Measurements from ENCODE around the gene ROBO2. TPM values are rescaled to one million over a fixed set of nuclear protein-coding genes. Genes with fewer than 3 reads are reported as not detected.

Gene ROBO2
- total and polyA plus RNA-seq, 10 of the 15 experiments (the other 5 are each of a cell fraction or from before 2014, with no cell fraction given), result 0.22 to 2.5 (median 0.81) TPM

DNA sequence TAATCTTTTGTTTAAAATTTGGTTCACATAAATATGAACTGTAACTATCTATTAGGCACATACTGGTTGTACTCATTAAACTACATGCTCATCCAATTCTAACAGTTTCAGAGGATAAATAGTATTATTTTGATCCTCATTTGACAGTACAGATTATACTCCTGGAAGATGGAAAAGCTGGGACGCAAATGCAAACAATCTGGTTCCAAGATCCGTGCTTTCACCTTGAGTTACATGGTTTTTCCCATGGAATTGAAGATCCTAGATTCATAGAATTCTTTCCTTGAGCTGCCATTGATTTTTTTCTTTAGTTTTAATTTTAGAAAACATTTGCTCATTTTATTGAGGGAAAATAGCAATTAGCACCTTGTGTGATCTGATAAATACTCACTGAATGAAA is 285.8 kb downstream of the ROBO2 start:
- intact Hi-C loops (cut with micrococcal nuclease; ENCODE audit: unreplicated experiment) (no loop called here), in situ Hi-C loops (cut with MboI) (no loop called here)
- no peak overlapping the region for H3K4me3 ChIP-seq
- no peaks in the 10 kb centered on the region for H3K79me2 ChIP-seq (ENCODE audit: control insufficient read depth, insufficient read depth, low read length)
- H3K27ac ChIP-seq (ENCODE audit: control insufficient read depth, insufficient read depth), result no peak overlapping the region
- ChIA-PET POLR2A (no interaction called here), SMC1A (ENCODE audit: uncharacterized antibody, unreplicated experiment) (no interaction called here), CTCF (no interaction called here), RAD21 (ENCODE audit: unreplicated experiment) (no interaction called here)
- no peak for DNase-seq (ENCODE audit: low read depth, low spot score)
- WGBS (ENCODE audit: insufficient coverage, insufficient replicate concordance, low lambda C conversion rate, missing lambda C conversion rate), result 0% methylated on average over 2 of the region's 2 CpGs
- no peak overlapping the region for H3K9ac ChIP-seq (ENCODE audit: control insufficient read depth, insufficient read depth, low read length)
- no peak overlapping the region for H2AFZ ChIP-seq (ENCODE audit: control insufficient read depth, low read depth, low read length)
- no TSS peak for BruUV-seq (replicated peaks)
- no peak overlapping the region for H3K4me2 ChIP-seq (ENCODE audit: control insufficient read depth, insufficient read depth)
- no peak for ATAC-seq
- H3K27me3 ChIP-seq (replicated peaks in 1 of 2; ENCODE audit: control insufficient read depth in 2 of 2, insufficient read depth in 2 of 2, low read length in 1 of 2), result no peaks in the 10 kb centered on the region
- no peak for FAIRE-seq
- H3K36me3 ChIP-seq (ENCODE audit: control insufficient read depth in 2 of 2, insufficient read depth in 2 of 2, low read length in 1 of 2), result no peaks in the 10 kb centered on the region
- no peaks in the 10 kb centered on the region for H3K9me3 ChIP-seq (replicated peaks; ENCODE audit: control insufficient read depth, insufficient read depth, low read length)
- H4K20me1 ChIP-seq (ENCODE audit: control insufficient read depth, insufficient read depth), result no peaks in the 10 kb centered on the region
- H3K4me1 ChIP-seq (ENCODE audit: control insufficient read depth, insufficient read depth, low read length), result no peaks in the 10 kb centered on the region
- TF ChIP-seq, protein P1, sequence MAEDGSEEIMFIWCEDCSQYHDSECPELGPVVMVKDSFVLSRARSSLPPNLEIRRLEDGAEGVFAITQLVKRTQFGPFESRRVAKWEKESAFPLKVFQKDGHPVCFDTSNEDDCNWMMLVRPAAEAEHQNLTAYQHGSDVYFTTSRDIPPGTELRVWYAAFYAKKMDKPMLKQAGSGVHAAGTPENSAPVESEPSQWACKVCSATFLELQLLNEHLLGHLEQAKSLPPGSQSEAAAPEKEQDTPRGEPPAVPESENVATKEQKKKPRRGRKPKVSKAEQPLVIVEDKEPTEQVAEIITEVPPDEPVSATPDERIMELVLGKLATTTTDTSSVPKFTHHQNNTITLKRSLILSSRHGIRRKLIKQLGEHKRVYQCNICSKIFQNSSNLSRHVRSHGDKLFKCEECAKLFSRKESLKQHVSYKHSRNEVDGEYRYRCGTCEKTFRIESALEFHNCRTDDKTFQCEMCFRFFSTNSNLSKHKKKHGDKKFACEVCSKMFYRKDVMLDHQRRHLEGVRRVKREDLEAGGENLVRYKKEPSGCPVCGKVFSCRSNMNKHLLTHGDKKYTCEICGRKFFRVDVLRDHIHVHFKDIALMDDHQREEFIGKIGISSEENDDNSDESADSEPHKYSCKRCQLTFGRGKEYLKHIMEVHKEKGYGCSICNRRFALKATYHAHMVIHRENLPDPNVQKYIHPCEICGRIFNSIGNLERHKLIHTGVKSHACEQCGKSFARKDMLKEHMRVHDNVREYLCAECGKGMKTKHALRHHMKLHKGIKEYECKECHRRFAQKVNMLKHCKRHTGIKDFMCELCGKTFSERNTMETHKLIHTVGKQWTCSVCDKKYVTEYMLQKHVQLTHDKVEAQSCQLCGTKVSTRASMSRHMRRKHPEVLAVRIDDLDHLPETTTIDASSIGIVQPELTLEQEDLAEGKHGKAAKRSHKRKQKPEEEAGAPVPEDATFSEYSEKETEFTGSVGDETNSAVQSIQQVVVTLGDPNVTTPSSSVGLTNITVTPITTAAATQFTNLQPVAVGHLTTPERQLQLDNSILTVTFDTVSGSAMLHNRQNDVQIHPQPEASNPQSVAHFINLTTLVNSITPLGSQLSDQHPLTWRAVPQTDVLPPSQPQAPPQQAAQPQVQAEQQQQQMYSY (CRISPR knock-in tag; IDR thresholded peaks at IDR 0.05), result no peak
- TF ChIP-seq RELA (IDR thresholded peaks at IDR 0.05; ENCODE audit: borderline replicate concordance, partially characterized antibody) (no peak), PAX5 (IDR thresholded peaks at IDR 0.05; ENCODE audit: borderline replicate concordance, low read depth, low read length) (no peak), RBBP5 (conservative IDR thresholded peaks at IDR 0.05) (no peak), RUNX3 (IDR thresholded peaks at IDR 0.05; ENCODE audit: low read length) (no peak), BCL11A (IDR thresholded peaks at IDR 0.05; ENCODE audit: low read depth, low read length) (no peak), SIN3A (IDR thresholded peaks at IDR 0.05; ENCODE audit: low read depth, low read length) (no peak), HDGF (IDR thresholded peaks at IDR 0.05) (no peak), CHD4 (IDR thresholded peaks at IDR 0.05) (no peak), SREBF2 (IDR thresholded peaks at IDR 0.05; ENCODE audit: low read length) (no peak), BACH1 (IDR thresholded peaks at IDR 0.05; ENCODE audit: borderline replicate concordance) (no peak), WRNIP1 (IDR thresholded peaks at IDR 0.05; ENCODE audit: borderline replicate concordance, low read depth, low read length) (no peak), POLR2AphosphoS5 (IDR thresholded peaks at IDR 0.05; ENCODE audit: low read length) (no peak), TCF7 (IDR thresholded peaks at IDR 0.05; ENCODE audit: borderline replicate concordance) (no peak)
- TF ChIP-seq, protein P2, sequence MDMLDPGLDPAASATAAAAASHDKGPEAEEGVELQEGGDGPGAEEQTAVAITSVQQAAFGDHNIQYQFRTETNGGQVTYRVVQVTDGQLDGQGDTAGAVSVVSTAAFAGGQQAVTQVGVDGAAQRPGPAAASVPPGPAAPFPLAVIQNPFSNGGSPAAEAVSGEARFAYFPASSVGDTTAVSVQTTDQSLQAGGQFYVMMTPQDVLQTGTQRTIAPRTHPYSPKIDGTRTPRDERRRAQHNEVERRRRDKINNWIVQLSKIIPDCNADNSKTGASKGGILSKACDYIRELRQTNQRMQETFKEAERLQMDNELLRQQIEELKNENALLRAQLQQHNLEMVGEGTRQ (IDR thresholded peaks at IDR 0.05; ENCODE audit: borderline replicate concordance, low read depth, low read length), result no peak
- TF ChIP-seq, protein P3, sequence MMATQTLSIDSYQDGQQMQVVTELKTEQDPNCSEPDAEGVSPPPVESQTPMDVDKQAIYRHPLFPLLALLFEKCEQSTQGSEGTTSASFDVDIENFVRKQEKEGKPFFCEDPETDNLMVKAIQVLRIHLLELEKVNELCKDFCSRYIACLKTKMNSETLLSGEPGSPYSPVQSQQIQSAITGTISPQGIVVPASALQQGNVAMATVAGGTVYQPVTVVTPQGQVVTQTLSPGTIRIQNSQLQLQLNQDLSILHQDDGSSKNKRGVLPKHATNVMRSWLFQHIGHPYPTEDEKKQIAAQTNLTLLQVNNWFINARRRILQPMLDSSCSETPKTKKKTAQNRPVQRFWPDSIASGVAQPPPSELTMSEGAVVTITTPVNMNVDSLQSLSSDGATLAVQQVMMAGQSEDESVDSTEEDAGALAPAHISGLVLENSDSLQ (IDR thresholded peaks at IDR 0.05), result no peak

All from GM12878 (cell line).